ENCODE data around the gene ZNF185.

Gene ZNF185

GRCh38 chrX:152897222-152898131, at the start of gene ZNF185:
Gene ZNF185, plus strand, starts transcription at chrX:152898067. Its CDS starts 16,423 bp downstream, at chrX:152914490.
- no peak for TF ChIP-seq CTCF (IDR thresholded peaks at IDR 0.05; ENCODE audit: low read depth, low read length)
- H3K4me3 ChIP-seq (replicated peaks in 1 of 2; ENCODE audit: low read depth in 2 of 2, low read length in 2 of 2): peak within 1 kb of the TSS; percentile 28 to 32
- peak; percentile 17 to 38 for DNase-seq (ENCODE audit: low read depth in 2 of 2)

GRCh38 chrX:152850465-152850864, 47.4 kb upstream of the ZNF185 start:
- no peak overlapping the region for H3K4me3 ChIP-seq (replicated peaks in 1 of 2; ENCODE audit: low read depth in 2 of 2, low read length in 2 of 2)
- TF ChIP-seq CTCF (IDR thresholded peaks at IDR 0.05; ENCODE audit: low read depth, low read length): no peak
- DNase-seq (ENCODE audit: low read depth in 2 of 2): no peak

GRCh38 chrX:152853986-152854385, 43.9 kb upstream of the ZNF185 start:
- TF ChIP-seq CTCF (IDR thresholded peaks at IDR 0.05; ENCODE audit: low read depth, low read length): no peak
- DNase-seq (ENCODE audit: low read depth in 2 of 2): no peak
- H3K4me3 ChIP-seq (replicated peaks in 1 of 2; ENCODE audit: low read depth in 2 of 2, low read length in 2 of 2): no peak overlapping the region

GRCh38 chrX:152861116-152861515, 36.8 kb upstream of the ZNF185 start:
- no peak overlapping the region for H3K4me3 ChIP-seq (replicated peaks in 1 of 2; ENCODE audit: low read depth in 2 of 2, low read length in 2 of 2)
- no peak for TF ChIP-seq CTCF (IDR thresholded peaks at IDR 0.05; ENCODE audit: low read depth, low read length)
- peak in 1 of 2 donors; percentile 14 for DNase-seq (ENCODE audit: low read depth in 2 of 2)

- TF ChIP-seq CTCF (IDR thresholded peaks at IDR 0.05; ENCODE audit: low read depth, low read length): no peak
- DNase-seq (ENCODE audit: low read depth in 2 of 2): no peak
- no peak overlapping the region for H3K4me3 ChIP-seq (replicated peaks in 1 of 2; ENCODE audit: low read depth in 2 of 2, low read length in 2 of 2)
Observed at GRCh38 chrX:152861826-152862225, 36.0 kb upstream of the ZNF185 start.

- no peak for TF ChIP-seq CTCF (IDR thresholded peaks at IDR 0.05; ENCODE audit: low read depth, low read length)
Observed at GRCh38 chrX:152865232-152865920, 32.5 kb upstream of the ZNF185 start.

More at GRCh38 chrX:152865232-152865920, 32.5 kb upstream of the ZNF185 start:
- no peak for DNase-seq (ENCODE audit: low read depth in 2 of 2)
- H3K4me3 ChIP-seq (replicated peaks in 1 of 2; ENCODE audit: low read depth in 2 of 2, low read length in 2 of 2): no peak overlapping the region

Data from cardiac fibroblast (primary cell).